GM12878 (cell line): Measurements from ENCODE around the gene ELAVL3. TPM values are rescaled to one million over a fixed set of nuclear protein-coding genes. Genes with fewer than 3 reads are reported as not detected.
"Not testable (repeated sequence)": the region's sequence is repeated elsewhere in the genome, so short reads cannot be mapped to it uniquely, and the experiment has no call there.

Experiments used
- ATAC-seq: fragments of 200-7000 bp; cut with Tn5 transposase; 3 replicates; pipeline ENCODE4 v1.9.1; 2020; ENCODE audit warnings: mild to moderate bottlenecking, moderate library complexity
- BruUV-seq: library from RNA; stranded (reverse); fragments of 400-500 nt; replicated peaks from 2 replicates; lab custom pipeline; 2021; lab: Mats Ljungman, UMichigan
- CTCF ChIA-PET: fragments of 300-600 bp; sonication (Branson Sonifier 250); formaldehyde crosslinking; extraction: SDS; loops from one replicate; lab custom pipeline; 2021; ENCODE audit warnings: inconsistent platforms; lab: Yijun Ruan, JAX
- POLR2A ChIA-PET: fragments of 350-600 bp; formaldehyde crosslinking; extraction: SDS; loops from one replicate; lab custom pipeline; 2021; ENCODE audit warnings: inconsistent platforms; lab: Charles Lee
- RAD21 ChIA-PET: fragments of 300-600 bp; sonication (Branson Sonifier 250); formaldehyde crosslinking; loops from one replicate; lab custom pipeline; 2023; ENCODE audit warnings: antibody characterized with exemption; ENCODE audit not compliant: unreplicated experiment; lab: Charles Lee
- SMC1A ChIA-PET: fragments of 300-600 bp; sonication (Branson Sonifier 250); formaldehyde crosslinking; loops from one replicate; lab custom pipeline; 2023; ENCODE audit not compliant: unreplicated experiment, uncharacterized antibody; lab: Charles Lee
- DNase-seq: peaks from one replicate; pipeline ENCODE4 v3.0.0-alpha.2; 2011; ENCODE audit warnings: low read depth, low spot score
- FAIRE-seq: peaks from 3 replicates; lab custom pipeline; 2011; peaks lifted over from hg19 to GRCh38; lab: Jason Lieb, UNC
- H2AFZ ChIP-seq: 2 replicates; pipeline ENCODE4 v1.6.0; 2011; ENCODE audit warnings: low read depth, low read length, control low read depth; ENCODE audit not compliant: control insufficient read depth
- H3K27ac ChIP-seq: 2 replicates; pipeline ENCODE4 v1.5.1; 2011; ENCODE audit warnings: control low read depth; ENCODE audit not compliant: control insufficient read depth, insufficient read depth
- H3K27me3 ChIP-seq, 2 experiments: replicated peaks in 1 of 2; 2 replicates each; pipeline versions ENCODE4 v1.6.0 to v1.6.1; 2011; ENCODE audit warnings: low read length in 1 of 2; ENCODE audit not compliant: control insufficient read depth in 2 of 2, insufficient read depth in 2 of 2
- H3K36me3 ChIP-seq, 2 experiments: 2 replicates each; pipeline ENCODE4 v1.5.1; 2011; ENCODE audit warnings: low read length in 1 of 2; ENCODE audit not compliant: control insufficient read depth in 2 of 2, insufficient read depth in 2 of 2
- H3K4me1 ChIP-seq: 2 replicates; pipeline ENCODE4 v1.6.1; 2011; ENCODE audit warnings: mild to moderate bottlenecking, low read length, moderate library complexity, mixed read lengths; ENCODE audit not compliant: control insufficient read depth, insufficient read depth
- H3K4me2 ChIP-seq: 2 replicates; pipeline ENCODE4 v1.6.0; 2011; ENCODE audit warnings: control low read depth; ENCODE audit not compliant: control insufficient read depth, insufficient read depth
- H3K4me3 ChIP-seq: fragments of 200-600 bp; sonication (generic); 2 replicates; pipeline ENCODE4 v1.5.1; 2016
- H3K79me2 ChIP-seq: 2 replicates; pipeline ENCODE4 v1.6.0; 2011; ENCODE audit warnings: low read length; ENCODE audit not compliant: control insufficient read depth, insufficient read depth
- H3K9ac ChIP-seq: 2 replicates; pipeline ENCODE4 v1.8.0; 2011; ENCODE audit warnings: low read length, control low read depth, mixed read lengths; ENCODE audit not compliant: control insufficient read depth, insufficient read depth
- H3K9me3 ChIP-seq: replicated peaks from 3 replicates; pipeline ENCODE4 v1.5.1; 2011; ENCODE audit warnings: mild to moderate bottlenecking, low read length; ENCODE audit not compliant: control insufficient read depth, insufficient read depth
- H4K20me1 ChIP-seq: 2 replicates; pipeline ENCODE4 v1.6.0; 2011; ENCODE audit not compliant: control insufficient read depth, insufficient read depth
- HSF1 ChIP-seq: fragments of 150-350 bp; IDR thresholded peaks from 2 replicates; pipeline ENCODE4 v1.6.1; 2014; ENCODE audit warnings: mild to moderate bottlenecking, low read depth, low read length
- SMC3 ChIP-seq: IDR thresholded peaks from 2 replicates; pipeline ENCODE4 v1.6.1; 2011; ENCODE audit warnings: low read length, improper control_type of control experiment, borderline replicate concordance
- WGBS: methylation state at CpG from one replicate; pipeline ENCODE4 v1.1.6; 2016; ENCODE audit warnings: low lambda C conversion rate; ENCODE audit not compliant: insufficient replicate concordance, insufficient coverage; ENCODE audit errors: missing lambda C conversion rate; 5-methylcytosine and 5-hydroxymethylcytosine counted together
- in situ Hi-C: fragments of 300-500 bp; cut with MboI; formaldehyde crosslinking; loops from 9 replicates; pipeline ENCODE4 v1.14.3; 2018; ENCODE audit warnings: mixed read lengths
- intact Hi-C: fragments of 100-400 bp; cut with micrococcal nuclease; formaldehyde crosslinking; loops from one replicate; pipeline ENCODE4 v1.14.2; 2022; ENCODE audit not compliant: unreplicated experiment
- polyA plus RNA-seq, 11 experiments: library from polyadenylated mRNA; depleted of rRNA in 4 of 11; unstranded in 6 of 11; stranded (reverse) in 5 of 11; fragments of >200 nt; fragmentation: Nextera tagmentation in 4 of 11; fragmentation: Illumina TruSeq in 1 of 11; extraction: Ambion mirVana in 4 of 11; extraction: Trizol in 1 of 11; gene quantifications; 1 replicate in 1 of 11; 2 replicates in 10 of 11; pipeline versions ENCODE4 v1.2.1 to v1.2.3, GENCODE V29; 2011 to 2016; ENCODE audit warnings: inconsistent platforms in 2 of 11, missing spikeins in 2 of 11, low read depth in 1 of 11
- total RNA-seq, 4 experiments: library from RNA; depleted of rRNA in 3 of 4; stranded (reverse); fragments of >200 nt in 3 of 4; fragmentation: Illumina TruSeq in 1 of 4; extraction: Trizol in 1 of 4; gene quantifications; 2 replicates each; pipeline versions ENCODE4 v1.2.1 to v1.2.3, GENCODE V29; 2013 to 2021
- TF ChIP-seq, protein P1 (sequence below), 3 experiments: IDR thresholded peaks in 2 of 3; conservative IDR thresholded peaks in 1 of 3; 2 replicates each; pipeline ENCODE4 v1.5.1; 2011; ENCODE audit warnings: low read depth in 3 of 3, low read length in 3 of 3, mild to moderate bottlenecking in 3 of 3, control low read depth in 2 of 3, moderate library complexity in 2 of 3, inconsistent platforms in 1 of 3, mixed read lengths in 1 of 3; ENCODE audit not compliant: control insufficient read depth in 2 of 3, insufficient read depth in 1 of 3; ENCODE audit errors: extremely low read depth in 1 of 3

Gene ELAVL3
- total and polyA plus RNA-seq, 10 of the 15 experiments (the other 5 are each of a cell fraction or from before 2014, with no cell fraction given): under 0.01 to 0.05 (median 0.01) TPM; not detected in 7

- H3K4me3 ChIP-seq: no peak overlapping the region
- FAIRE-seq (no peak), ATAC-seq (0 out of 3 replicates have a peak, but pooled peaks have one; percentile 29), DNase-seq (no peak)
- H3K4me2 ChIP-seq: no peak overlapping the region
- no peaks in the 10 kb centered on the region for H3K36me3 ChIP-seq
- 0 out of 2 replicates have a peak, but pooled peaks have one; percentile 16 for TF ChIP-seq SMC3
- TF ChIP-seq, protein P1, sequence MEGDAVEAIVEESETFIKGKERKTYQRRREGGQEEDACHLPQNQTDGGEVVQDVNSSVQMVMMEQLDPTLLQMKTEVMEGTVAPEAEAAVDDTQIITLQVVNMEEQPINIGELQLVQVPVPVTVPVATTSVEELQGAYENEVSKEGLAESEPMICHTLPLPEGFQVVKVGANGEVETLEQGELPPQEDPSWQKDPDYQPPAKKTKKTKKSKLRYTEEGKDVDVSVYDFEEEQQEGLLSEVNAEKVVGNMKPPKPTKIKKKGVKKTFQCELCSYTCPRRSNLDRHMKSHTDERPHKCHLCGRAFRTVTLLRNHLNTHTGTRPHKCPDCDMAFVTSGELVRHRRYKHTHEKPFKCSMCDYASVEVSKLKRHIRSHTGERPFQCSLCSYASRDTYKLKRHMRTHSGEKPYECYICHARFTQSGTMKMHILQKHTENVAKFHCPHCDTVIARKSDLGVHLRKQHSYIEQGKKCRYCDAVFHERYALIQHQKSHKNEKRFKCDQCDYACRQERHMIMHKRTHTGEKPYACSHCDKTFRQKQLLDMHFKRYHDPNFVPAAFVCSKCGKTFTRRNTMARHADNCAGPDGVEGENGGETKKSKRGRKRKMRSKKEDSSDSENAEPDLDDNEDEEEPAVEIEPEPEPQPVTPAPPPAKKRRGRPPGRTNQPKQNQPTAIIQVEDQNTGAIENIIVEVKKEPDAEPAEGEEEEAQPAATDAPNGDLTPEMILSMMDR (IDR thresholded peaks at IDR 0.05 in 2 of 3, conservative IDR thresholded peaks at IDR 0.05 in 1 of 3; ENCODE audit: control insufficient read depth in 2 of 3, extremely low read depth in 1 of 3, insufficient read depth in 1 of 3, low read depth in 3 of 3, low read length in 3 of 3): peak; percentile 23 to 44 (median 32); a peak in 5 of 6 replicates
- no peak for TF ChIP-seq HSF1
- no peak overlapping the region for H2AFZ ChIP-seq
- in situ Hi-C loops (no loop called here), intact Hi-C loops (no loop called here)
- 0% methylated on average over 2 of the region's 4 CpGs for WGBS
- no peaks in the 10 kb centered on the region for H3K9me3 ChIP-seq
- H4K20me1 ChIP-seq: no peaks in the 10 kb centered on the region
- BruUV-seq: no TSS peak
- CTCF ChIA-PET: interaction anchor here (1.6 kb wide), 1 partner anchor 77 kb away, joined by 5 read pairs; no protein-coding TSS in a partner anchor
- SMC1A ChIA-PET: no interaction called here
- RAD21 ChIA-PET: no interaction called here
- no peaks in the 10 kb centered on the region for H3K79me2 ChIP-seq
- POLR2A ChIA-PET: no interaction called here
- H3K9ac ChIP-seq: no peak overlapping the region
- H3K27me3 ChIP-seq: no peaks in the 10 kb centered on the region
- H3K27ac ChIP-seq: no peak overlapping the region
- H3K4me1 ChIP-seq: no peaks in the 10 kb centered on the region; the same call in 1 of the 2 replicates
Observed at GRCh38 chr19:11460207-11460606, 20.6 kb downstream of the ELAVL3 start.

DNA sequence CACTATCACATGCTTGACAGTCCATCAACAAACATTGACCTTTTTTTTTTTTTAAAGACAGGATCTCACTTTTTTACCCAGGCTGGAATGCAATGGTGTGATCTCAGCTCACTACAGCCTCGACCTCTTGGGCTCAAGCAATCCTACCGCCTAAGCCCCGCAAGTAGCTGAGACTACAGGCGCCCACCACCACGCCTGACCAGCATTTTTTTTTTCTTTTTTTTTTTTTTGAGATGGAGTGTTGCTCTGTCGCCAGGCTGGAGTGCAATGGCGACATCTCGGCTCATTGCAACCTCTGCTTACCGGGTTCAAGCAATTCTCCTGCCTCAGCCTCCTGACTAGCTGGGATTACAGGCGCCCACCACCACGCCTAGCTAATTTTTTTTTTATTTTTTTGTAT lies 21.9 kb downstream of the ELAVL3 start:
- in situ Hi-C loops, SMC1A ChIA-PET: not testable (repeated sequence)

More for the DNA sequence above, 21.9 kb downstream of the ELAVL3 start:
- H3K79me2 ChIP-seq, BruUV-seq, H3K4me2 ChIP-seq, H3K27me3 ChIP-seq, H3K9me3 ChIP-seq, H3K4me1 ChIP-seq, DNase-seq, H3K4me3 ChIP-seq, H3K9ac ChIP-seq, intact Hi-C loops, H3K27ac ChIP-seq, ATAC-seq, H2AFZ ChIP-seq, H4K20me1 ChIP-seq, H3K36me3 ChIP-seq, FAIRE-seq: not testable (repeated sequence)
- 58% methylated on average over 10 of the region's 11 CpGs for WGBS
- POLR2A ChIA-PET: interaction anchor here (0.6 to 0.7 kb wide), 4 partner anchors 10 to 77 kb away, joined by 3 to 5 read pairs (median 5); no protein-coding TSS in a partner anchor
- CTCF ChIA-PET: interaction anchor here (1.2 to 1.4 kb wide), 2 partner anchors 23 to 78 kb away, joined by 4 to 5 read pairs; no protein-coding TSS in a partner anchor
- RAD21 ChIA-PET: interaction anchor here (0.6 kb wide), 1 partner anchor 23 kb away, joined by 3 read pairs; no protein-coding TSS in a partner anchor
